ENCODE data around the gene MMD2.
A peak's percentile ranks its signal among the peaks of the same experiment; 100 is the strongest.
"Not testable (repeated sequence)": the region's sequence is repeated elsewhere in the genome, so short reads cannot be mapped to it uniquely, and the experiment has no call there.

The MMD2 gene

GRCh38 chr7:4893929-4894475, 65.0 kb downstream of the MMD2 start:
- DNase-seq (ENCODE audit: low read depth), result no peak

DNA sequence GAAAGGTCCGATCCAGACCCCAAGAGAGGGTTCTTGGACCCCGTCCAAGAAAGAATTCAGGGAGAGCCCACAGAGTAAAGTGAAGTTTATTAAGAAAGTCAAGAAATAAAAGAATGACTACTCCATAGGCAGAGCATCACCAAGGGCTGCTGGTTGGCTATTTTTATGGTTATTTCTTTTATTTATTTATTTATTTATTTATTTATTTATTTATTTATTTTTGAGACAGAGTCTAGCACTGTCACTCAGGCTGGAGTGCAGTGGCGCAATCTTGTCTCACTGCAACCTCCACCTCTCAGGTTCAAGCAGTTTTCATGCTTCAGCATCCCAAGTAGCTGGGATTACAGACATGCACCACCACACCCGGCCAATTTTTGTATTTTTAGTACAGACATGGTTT, 65.8 kb downstream of the MMD2 start:
- DNase-seq (ENCODE audit: low read depth), result not testable (repeated sequence)

DNA sequence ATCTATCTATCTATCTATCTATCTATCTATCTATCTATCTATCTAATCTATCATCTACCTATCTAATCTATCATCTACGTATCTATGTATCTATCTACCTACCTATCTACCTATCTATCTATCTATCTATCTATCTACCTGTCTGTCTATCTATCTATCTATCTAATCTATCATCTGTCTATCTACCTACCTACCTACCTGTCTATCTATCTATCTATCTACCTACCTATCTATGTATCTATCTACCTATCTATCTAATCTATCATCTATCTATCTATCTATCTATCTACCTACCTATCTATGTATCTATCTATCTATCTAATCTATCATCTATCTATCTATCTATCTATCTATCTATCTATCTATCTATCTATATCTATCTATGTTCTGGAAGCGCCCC, 67.5 kb downstream of the MMD2 start:
- not testable (repeated sequence) for DNase-seq (ENCODE audit: low read depth)

DNA sequence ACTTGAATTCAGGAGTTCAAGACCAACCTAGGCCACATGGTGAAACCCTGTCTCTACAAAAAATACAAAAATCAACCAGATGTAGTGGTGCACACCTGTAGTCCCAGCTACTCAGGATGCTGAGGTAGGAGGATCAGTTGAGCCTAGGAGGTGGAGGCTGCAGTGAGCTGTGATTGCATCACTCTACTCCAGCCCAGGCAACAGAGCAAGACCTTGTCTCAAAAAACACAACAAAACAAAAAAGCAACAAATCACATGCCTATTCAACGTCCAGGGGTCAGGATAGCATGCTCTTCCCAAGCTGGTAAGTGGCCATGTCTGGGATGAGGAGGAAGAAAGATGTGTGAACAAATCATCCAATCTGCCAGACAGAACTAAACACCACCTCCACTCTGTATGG, 69.3 kb downstream of the MMD2 start:
- DNase-seq (ENCODE audit: low read depth), result no peak

- no peak for DNase-seq (ENCODE audit: low read depth)
Observed at GRCh38 chr7:4888161-4888560, 70.8 kb downstream of the MMD2 start.

- no peak for DNase-seq (ENCODE audit: low read depth)
Observed at GRCh38 chr7:4886671-4887070, 72.3 kb downstream of the MMD2 start.

DNA sequence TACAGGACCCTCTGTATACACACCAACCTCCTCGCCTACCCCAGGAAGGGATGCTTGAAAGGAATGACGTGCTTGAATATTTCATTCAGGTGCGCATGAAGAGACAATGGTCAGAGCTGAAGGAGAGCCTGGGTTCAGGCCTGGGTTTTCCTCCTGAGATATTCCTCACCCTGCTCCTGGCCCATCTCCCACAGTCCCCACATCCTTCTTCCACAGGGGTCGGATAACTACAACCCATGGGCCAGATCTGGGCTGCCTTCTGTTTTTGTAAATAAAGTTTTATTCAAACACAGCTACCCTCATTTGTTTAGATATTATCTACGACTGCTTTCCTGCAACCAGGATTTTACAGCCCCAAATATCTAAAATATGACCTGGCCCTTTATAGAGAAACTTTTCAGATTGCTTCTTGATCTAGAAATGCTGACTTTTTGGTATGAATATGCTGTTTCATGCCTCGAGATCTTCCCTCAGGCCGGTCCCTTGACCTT, 73.6 kb downstream of the MMD2 start:
- DNase-seq (ENCODE audit: low read depth), result no peak

GRCh38 chr7:4884164-4884563, 74.8 kb downstream of the MMD2 start:
- DNase-seq (ENCODE audit: low read depth), result no peak

- DNase-seq (ENCODE audit: low read depth), result peak; percentile 93
Observed at GRCh38 chr7:4883372-4884144, 75.4 kb downstream of the MMD2 start, which contains the start of gene RADIL. RADIL (minus strand) TSS chr7:4883716; CDS start chr7:4878139, 5,577 bp downstream.

GRCh38 chr7:4883033-4883371, 76.0 kb downstream of the MMD2 start:
- no peak for DNase-seq (ENCODE audit: low read depth)

DNA sequence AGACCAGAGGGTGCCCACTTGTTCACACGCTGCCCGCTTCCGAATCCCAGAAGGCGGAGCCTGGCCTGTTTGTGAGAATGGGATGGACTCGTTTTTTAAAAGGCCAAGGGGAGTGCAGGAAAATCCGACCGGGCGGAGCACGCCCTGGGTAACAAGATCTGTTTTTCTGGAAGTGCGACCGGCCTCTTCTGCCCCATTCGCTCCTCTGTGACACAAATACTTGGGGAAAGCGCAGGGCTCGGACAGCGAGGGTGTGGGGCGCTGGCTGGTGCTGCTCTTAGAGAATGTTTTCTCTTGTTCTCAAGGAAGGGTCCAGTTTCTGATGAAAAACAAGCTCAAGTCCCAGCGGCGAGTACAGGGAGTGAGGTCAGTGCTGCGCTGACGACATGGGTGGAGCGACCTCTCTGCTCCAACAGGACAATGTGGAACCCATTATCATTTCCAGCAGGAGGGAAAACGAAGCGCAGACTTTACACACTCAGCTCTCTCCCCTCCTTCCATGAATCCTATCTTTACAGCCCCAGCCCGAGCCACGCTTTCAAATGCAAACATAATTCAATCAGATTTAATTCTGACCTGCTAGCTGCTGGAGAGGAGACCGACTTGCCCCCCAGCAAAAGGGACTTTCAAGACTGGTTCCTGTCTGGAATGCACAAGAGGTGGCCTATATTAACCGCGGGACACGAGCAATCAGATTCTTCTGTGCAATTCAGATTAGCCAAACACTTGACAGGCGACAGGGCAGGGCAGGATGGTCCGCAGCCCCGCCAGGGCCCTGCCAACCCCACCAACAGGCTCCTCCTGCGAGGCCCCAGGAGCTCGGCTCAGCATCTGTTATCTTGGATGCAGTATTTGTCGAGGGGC, 76.6 kb downstream of the MMD2 start:
- no peak for DNase-seq (ENCODE audit: low read depth)

DNA sequence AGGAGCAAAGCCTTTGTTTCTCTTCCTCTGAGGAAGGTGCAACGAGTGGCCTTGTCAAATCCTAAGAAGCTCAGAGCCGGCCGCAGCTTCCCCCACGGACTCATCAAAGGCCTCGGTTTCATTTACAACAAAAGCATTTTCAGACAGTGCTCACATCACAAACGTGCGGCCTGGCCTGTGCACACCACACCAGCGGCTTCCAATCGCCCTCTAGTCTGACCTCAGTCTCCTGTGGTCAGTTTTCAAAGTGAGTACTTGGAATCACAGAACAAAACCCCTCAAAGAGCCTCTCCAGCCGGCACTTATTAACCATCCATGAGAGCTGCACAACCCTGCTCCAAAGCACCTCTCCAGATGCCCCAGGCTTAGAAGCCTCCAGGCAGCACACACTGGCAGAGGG, 78.8 kb downstream of the MMD2 start:
- no peak for DNase-seq (ENCODE audit: low read depth)

GRCh38 chr7:4879396-4880081, 79.4 kb downstream of the MMD2 start:
- no peak for DNase-seq (ENCODE audit: low read depth)

DNA sequence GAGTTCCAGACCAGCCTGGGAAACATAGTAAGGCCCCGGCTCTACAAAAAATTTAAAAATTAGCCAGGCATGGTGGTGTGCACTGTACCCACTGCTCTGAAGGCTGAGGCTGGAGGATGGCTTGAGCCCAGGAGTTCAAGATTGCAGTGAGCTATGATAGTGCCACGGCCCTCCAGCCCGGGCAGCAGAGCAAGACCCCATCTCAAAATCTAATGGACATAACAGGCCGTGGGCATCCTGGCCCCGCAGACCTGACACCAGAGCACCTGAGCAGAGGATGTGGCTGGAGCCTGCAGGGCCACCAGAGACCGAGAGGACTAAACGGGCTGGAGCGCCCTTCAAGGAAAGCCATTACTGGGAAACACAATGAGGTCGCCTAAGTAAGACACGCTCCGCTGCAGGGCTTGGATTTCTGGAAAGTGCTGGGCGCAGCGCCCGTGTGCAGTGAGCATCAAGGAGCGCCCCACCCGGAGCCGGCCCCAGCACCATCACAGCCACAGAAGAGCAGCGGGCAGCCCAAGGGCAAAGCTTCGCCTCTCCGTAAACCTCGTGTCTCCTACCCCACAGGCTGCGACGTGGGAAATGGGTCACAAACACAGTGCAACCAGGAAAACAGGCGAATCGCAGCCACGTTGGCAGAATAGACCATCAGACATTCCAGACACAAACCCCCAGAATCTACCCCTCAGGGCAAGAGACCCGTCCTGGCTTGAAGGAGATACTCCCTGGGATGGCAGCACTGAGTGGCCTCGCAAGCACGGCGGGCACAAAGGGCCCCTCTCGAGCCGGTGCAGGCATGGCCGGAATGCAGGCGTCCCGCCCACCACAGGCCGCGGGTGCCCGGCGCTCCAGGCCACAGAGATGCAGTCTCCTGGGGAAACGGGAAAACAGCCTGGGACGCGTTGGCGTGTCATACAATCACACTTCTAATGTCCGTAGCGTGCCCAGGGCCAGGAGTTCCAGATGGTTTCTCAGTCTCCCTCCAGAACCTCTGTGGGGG, 80.4 kb downstream of the MMD2 start:
- no peak for DNase-seq (ENCODE audit: low read depth)

DNA sequence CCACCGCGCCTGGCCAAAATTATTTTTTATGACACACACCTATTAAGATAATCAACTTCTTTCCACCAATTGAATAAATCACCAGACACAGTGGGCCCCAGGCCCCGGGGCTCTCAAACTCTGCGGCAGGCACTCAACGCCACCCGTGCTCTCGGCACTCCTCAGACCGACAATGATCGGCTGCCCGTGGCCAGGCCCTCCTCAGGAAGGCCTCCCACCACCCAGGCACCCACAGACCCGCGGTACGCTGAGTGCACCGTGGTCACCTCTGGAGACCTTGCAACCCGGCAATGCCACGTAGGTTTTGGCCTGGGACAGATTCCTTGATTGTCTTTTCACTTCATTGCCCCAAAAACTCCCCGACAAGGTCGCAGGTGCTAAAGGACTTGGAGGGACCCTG, 82.4 kb downstream of the MMD2 start:
- no peak for DNase-seq (ENCODE audit: low read depth)

DNA sequence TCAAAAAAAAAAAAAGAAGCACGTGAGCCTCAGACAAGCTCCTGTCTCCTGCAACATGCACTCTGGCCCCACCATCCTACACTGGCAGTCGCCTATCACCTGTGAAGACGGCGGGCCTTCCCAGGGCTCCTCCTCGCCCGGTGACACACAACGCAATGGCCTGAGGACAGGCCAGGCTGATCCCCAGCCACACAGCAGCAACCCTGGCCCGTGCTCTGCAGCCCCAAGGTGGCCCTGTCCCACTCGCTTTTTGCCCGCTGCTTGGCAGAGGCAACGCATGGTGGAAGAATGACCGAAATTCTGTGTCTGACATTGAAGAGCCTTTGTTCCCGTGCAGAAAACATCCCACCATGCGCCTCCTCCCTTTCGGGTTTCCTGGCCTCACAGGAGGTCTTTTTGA, 83.6 kb downstream of the MMD2 start:
- no peak for DNase-seq (ENCODE audit: low read depth)

- DNase-seq (ENCODE audit: low read depth), result no peak
Observed at GRCh38 chr7:4873071-4873944, 85.7 kb downstream of the MMD2 start.

DNA sequence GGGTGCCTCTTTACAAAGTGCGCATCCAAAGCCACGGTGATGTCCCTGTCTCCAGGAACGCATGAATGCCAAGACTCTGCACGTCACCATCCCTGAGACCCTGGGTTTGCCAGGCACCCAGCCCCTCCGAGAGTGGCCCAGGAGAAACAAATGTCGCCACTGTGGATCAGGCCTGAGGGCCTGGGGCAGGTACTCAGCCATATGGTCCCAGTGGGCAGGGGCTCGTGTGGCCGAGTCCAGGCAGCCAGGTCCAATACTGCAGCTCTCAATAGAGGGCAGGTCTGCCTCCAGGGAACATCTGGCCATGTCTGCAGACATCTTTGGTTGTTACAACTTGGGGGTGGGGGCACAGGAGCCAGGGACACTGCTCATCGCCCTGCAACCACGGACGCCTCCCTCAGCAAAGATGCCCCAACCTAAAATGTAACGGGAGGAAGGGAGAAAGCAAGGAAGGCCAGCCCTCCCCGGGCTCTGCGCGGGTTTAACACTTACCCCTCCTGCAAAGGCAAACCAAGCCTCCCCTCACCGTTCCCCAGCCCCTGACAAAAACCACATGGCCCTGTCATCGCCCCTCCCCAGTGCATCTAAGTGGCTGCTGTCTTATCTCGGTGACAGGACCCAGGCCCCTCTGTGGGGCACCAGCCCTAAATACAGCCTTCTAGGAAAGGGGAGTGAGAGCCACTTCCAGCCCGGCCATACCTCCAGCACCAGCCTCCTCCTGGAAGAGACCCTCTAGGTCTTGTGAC, 86.9 kb downstream of the MMD2 start:
- DNase-seq (ENCODE audit: low read depth), result no peak

DNA sequence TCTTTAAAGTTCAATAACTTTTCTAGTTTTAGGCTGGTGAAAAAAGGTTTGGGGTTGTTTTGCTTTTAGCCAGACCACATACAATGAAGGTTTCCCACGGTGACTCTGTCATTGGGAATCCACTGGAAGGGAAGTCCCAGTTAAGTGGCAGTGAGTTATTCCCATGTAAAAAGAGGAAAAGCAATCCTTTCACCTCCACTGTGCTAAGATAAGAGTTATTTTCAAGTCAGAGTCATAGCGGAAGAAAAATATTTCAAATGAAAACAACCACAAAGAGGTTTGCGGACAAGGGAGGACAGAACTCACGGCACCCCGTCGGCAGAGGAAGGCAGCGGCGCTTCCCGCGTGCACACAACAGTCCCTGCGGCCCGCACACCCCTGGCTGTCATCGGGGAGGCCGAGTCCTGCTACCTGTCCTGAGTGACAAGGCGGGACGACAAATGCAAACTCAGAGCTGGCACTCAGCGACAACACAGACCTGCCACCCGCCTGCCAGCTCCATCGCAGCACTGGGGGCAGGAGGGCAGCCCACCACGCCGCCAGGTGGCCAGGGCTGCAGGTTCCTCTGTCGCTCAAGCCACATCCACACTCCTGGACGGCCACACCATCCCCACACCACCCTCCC, 87.8 kb downstream of the MMD2 start:
- DNase-seq (ENCODE audit: low read depth), result no peak

Measured in activated T-cell treated with anti-CD3 and anti-CD28 coated beads for 48 hours (primary cell).